ENCODE data around the gene WIZ. TPM values are rescaled to one million over a fixed set of nuclear protein-coding genes. Genes with fewer than 3 reads are reported as not detected.
"Not testable (repeated sequence)": the region's sequence is repeated elsewhere in the genome, so short reads cannot be mapped to it uniquely, and the experiment has no call there.

The WIZ gene
- total RNA-seq, 1 experiment from 2014 or later, result 18.4 TPM

DNA sequence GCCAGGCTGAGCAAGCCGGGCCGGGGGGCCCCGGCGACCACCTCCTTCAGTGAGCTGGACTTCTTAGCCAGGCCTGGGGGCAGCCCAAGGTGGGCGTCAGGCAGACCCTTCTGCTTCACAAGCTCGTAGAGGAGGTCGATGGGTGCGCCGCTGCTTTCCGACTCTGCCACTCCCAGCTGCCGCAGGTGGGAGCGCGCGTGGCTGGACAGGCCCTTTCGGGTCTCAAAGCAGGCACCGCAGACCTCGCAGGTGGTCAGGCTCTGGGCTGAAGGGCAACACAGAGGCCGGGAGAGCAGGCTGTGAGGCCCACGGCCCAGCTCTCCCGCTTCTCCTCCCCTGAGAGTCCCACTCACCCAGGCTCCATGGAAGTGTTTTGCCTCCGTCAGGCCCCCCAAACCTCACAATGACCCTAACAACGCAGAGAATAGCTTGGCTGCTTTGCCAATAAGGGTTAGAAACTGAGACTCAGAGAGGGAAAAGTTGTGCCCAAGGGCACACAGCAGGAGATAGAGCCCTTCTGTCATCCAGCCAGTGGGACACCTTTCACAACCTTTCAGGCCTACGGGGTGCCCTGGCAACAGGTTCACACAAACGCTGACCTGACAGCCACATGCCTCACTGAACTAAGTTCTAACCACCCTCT is 19.8 kb downstream of the WIZ start:
- DNase-seq (ENCODE audit: low spot score), result no peak

DNA sequence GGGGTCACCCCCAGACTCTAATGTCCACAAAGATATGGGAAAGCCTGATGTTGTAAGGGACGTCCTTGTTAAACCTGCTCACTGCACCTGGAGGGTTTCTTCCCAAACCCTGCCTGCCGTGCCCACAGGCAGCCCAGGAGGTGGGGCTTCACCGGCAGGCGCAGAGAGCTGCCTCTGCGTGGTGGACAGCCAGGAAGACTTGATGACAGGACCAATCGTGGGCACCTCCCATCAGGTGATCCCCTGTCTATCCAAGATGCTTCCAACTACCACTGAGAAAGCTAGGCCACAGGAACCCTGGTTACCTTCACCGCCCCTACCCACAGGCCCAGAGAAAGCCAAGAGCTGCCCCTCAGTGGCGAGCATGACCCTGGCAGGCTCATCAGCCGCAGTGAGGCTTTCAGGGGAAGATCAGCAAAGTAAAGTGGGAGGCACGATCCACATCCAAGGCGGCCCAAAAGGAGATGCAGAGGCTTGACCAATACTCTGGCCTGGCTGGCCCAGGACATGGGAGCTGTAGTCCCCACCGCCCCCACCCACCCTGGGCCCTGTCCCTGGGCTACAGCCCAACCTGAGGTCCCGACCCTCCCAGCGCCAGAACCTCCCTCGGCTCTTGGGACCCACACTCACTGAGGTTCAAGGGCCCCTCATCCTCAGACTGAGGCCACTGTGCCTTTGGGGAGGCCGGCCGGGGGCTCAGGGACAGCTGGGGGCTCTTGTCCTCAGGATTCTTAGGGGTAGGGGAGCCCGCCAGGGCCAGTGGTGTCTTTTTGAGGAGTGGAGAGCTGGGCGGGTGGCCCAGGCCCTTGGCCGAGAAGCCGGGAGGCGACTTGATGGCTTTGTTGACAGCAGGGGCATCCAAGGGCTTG is 20.6 kb downstream of the WIZ start:
- DNase-seq (ENCODE audit: low spot score), result no peak

DNA sequence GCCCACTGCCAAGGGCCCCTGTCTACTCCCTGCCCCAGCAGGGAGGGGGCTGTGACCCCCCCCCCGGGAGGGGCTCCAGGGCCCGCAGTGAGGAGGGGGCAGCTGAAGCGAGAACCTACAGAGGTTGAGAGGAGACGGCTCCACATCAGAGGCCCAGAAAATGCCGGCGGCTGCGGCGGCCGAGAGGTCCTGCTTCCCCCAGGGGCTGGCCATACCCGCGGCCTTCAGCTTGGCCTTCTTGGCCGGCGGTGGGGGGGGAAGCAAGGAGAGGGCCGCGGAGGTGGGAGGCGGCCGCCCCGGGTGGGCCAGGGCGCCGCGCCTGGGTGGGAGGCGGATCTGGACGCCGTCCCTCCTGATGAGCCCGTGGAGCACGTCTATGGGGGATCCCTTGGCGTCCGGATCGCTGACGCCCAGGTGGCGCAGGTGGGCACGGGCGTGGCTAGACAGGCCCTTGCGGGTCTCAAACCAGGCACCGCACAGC is 21.7 kb downstream of the WIZ start:
- DNase-seq (ENCODE audit: low spot score), result no peak

DNA sequence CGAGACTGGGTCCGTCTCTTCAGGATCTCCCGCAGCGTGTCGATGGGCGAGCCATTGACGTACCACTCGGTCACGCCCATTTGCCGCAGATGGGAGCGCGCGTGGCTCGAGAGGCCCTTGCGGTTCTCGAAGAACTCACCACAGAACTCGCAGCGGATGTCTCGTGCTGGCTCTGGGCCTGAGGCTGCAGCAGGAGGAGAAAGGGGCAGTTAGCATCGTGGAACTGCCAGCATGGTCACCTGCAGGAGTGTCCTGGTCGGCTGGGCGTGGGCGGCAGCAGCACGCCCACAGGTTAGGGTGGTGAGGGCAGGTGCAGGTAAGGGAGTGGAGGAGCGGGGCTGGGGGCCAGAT is 22.4 kb downstream of the WIZ start:
- no peak for DNase-seq (ENCODE audit: low spot score)

DNA sequence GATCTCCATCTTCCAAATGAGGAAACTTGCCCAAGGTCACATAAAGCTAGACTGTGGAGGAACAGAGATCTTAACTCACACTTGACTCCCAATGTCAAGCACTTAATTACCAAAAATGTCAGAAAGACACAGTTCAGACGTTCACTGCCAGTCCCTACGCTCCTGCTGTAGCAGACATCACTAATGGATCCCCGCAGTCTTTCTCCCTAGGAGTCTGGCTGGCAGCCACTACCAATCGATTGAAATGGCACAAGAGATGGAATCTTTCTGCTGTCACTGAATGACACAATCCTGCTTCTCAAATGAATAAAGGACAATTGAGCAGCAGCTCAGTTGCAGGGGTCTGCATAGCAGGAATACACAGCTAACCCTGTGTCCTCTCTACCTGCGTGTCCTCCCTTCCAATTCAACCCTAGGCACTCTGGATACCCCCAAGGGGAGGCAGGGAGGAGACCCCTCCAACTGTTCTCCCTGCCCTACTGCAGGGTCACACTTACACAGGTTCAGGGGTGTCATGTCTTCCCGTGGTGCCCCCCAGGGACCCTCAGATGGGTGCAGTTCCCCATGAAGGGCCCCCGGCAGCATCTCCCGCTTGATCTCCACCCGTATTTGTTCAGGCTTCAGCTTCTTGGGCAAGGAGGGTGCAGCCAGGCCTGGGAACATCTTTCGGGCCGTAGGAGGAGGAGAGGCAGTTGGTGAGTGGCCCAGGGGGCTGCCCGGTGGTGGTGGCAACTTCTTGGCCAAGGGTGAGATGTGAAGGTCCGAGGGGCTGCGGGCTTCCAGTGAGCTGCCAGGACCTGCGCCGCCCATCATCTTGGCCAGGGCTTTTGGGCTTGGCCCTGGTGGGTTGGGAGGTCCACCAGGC is 23.0 kb downstream of the WIZ start:
- DNase-seq (ENCODE audit: low spot score), result no peak

DNA sequence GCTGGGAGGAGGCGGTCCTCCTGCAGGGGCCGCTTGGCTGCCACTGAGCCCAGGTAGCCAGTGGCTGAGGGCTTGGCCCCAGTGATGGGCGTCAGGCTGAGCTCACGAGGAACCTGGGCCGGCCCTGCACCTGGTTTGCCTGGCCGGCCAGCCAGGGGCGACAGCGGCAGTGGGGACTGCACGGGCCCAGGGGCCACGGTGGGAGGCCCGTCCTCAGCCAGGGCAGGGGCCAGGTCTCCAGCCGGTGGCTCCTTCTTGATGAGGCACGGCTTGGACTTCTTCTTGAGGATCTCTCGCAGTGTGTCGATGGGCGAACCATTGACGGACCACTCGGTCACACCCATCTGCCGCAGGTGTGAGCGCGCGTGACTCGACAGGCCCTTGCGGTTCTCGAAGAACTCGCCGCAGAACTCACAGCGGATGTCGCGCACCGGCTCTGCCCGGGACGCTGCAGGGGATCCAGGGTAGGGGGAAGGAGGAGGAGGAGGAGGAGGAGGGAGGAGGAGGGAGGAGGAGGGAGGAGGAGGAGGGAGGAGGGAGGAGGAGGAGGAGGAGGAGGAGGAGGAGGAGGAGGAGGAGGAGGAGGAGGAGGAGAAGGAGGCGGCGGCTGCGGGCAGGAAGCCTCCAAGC is 24.3 kb downstream of the WIZ start:
- DNase-seq (ENCODE audit: low spot score), result no peak

DNA sequence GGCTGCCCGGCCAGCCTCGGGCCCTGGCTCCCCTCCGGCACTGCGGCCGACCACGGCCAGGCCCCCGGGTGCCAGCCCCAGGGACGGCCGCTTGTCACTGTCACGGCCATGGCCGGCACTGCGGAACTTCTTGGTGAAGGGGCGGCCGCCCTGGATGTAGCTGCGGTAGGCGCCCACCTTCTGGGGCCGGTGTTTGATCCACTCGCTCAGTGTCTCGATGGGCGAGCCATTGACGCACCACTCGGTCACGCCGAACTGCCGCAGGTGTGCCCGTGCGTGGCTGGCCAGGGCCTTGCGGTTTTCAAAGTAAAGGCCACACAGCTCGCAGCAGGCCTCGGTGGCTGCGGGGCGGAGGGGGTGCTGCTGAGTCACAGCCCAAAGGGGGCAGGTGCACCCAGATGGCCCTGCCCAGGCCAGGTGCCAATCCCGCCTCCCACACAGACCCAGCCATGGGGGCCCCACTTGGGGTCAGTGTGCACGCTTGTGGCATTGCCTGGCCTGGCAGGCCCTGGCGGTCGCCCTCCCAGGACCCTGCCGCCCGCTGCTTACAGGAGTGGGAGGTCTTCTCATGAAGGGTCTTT is 25.0 kb downstream of the WIZ start:
- DNase-seq (ENCODE audit: low spot score), result no peak

DNA sequence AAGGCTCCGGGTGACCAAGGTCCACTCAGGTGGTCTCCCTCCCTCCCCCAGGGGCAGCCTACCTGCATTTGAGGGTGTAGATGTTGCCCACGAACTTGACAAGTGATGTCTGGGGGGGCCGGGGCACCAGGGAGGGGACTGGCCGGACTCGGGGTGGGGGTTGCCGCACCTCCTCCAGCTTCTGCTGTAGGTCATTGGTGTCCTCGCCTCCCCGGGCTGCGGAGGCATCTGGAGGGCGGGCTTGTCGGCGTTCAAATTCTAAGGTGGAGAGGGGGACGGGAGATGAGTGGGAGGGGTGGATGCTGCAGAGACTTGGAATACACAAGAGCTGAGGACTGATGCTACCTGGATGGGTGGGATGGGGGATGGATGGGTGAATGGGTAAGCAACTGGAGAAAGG is 25.6 kb downstream of the WIZ start:
- no peak for DNase-seq (ENCODE audit: low spot score)

DNA sequence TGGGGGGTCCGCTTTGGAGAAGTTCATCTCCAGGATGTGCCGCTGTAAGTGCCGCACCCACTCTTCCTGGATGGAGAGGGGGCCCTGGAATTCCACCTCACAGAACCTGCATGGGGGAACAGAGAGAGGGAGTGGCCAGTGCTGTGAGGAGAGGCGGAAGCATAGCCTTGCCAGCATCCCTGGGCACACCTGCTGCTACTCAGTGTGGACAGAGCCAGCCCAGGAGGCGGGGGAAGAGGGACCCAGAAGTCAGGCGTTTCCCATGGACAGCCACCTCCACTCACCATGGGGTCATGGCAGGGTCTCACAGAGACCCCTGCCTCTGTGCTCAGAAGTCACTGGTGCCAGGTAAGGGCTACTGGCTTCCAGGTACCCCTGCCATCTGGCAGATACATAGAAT is 26.6 kb downstream of the WIZ start:
- no peak for DNase-seq (ENCODE audit: low spot score)

DNA sequence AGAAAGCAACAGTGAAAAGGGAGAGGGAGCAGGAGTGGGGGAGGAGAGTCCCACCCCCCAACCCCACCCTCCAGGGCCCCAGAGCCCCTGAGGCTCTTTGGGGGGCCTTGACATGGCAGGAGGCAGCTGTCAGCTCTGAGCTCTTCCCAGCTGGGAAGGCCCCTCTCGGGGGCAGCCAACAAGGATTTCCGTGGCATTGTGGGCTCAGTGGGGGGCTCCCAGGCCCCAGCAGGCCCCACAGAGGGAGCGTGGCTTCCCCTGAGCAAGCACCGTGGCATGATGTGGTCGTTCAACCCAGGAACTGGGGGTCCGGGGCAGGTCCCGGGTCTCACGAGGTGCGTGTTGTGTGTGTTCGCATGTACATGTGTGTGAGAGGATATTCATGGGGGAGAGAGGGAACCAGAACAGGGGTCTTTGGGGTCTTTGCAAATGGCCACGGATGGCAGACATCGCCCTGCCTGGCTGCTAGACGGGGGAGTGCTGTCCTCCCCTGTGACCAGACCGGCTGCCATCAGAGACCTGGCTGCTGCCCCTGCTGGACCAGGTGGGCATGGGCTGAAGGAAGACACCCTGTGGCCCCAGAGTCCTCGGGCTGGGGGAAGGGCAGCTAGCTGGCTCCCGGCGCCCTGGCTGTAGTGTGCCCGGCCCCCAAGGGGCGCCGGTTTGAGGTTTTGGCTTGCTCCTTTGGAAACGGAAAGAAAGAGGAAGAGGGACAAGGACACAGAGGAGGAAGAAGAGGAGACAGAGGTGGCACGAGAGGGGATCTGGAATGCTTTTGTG is 27.3 kb downstream of the WIZ start:
- DNase-seq (ENCODE audit: low spot score), result no peak

DNA sequence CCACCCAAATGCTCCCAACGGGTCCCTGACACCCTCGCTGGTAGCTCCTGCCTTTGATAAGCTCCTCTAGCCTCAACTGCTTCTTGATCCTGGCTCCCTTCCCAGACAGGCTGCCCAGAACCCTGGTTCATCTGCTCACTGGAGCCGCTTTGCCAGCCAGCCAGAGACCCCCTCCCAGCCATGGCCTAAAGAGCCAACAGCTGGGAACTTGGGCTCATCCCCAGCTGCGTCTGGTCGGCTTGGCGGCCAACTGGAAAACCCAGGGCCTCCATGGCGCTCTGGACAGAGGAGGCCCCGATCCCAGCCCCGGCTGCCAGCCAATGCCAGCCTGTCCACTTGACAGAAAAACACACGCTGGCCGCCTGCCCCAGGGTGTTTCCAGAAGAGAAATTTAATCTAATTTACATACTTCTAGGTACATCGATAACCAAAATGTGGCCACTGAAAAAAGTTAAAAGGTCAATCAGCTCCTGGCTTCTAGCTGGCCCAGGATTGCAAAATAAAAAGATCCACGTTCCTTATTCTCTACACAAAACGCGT is 28.0 kb downstream of the WIZ start:
- no peak for DNase-seq (ENCODE audit: low spot score)

DNA sequence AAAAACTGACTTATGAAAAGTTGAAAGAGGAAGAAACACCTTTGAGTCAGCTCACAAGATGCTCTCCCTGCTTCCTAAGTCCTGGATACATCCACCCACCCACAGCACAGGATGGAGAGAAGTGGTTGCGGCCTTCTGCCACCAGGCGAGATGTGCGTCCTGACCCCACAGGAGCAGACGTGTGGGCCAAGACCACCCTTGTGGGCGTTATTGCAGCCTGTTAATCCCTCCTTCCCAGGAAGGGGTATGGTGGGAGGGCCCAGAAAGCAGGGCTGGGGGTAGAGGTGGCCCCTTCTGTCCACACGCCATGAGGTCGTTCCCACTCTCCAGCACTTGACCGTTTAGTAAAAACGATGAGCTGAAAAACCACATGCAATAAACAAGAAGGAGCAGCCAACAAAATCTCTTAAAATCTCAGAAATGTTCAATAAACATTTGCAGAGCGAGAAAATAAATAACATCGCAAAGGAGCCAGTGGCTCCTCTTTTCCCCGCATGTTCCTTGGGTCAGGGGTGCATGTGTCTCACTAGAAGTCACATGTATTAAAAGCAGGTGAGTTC is 28.5 kb downstream of the WIZ start:
- no peak for DNase-seq (ENCODE audit: low spot score)

DNA sequence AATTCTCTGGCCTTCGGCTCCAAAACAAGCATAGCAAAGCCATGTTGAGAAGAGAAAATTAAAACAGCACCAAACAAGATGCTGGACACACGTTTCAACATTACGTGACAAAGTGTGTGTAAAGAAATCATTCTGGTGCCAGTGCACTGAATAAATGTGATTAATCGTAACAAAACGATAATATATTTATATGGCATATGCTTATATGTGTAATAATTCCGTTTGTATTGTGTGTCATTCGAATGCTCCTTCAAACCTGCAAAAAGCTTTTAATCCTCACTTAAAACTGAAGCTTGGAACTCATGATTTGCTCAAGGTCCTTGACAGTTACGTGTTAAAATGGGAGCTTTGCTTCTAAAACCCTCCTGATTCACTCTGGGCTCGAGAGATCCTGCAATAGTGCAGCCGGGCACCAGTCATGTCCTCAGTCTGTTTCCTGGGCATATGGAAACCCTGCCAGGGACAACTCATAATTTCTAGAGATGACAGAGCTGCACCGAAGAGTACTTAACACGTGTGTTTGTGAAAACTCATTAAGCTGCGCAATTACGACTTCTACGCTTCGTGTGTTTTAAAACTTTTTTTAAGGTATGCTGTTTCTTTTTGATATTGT is 30.2 kb downstream of the WIZ start:
- DNase-seq (ENCODE audit: low spot score), result no peak

DNA sequence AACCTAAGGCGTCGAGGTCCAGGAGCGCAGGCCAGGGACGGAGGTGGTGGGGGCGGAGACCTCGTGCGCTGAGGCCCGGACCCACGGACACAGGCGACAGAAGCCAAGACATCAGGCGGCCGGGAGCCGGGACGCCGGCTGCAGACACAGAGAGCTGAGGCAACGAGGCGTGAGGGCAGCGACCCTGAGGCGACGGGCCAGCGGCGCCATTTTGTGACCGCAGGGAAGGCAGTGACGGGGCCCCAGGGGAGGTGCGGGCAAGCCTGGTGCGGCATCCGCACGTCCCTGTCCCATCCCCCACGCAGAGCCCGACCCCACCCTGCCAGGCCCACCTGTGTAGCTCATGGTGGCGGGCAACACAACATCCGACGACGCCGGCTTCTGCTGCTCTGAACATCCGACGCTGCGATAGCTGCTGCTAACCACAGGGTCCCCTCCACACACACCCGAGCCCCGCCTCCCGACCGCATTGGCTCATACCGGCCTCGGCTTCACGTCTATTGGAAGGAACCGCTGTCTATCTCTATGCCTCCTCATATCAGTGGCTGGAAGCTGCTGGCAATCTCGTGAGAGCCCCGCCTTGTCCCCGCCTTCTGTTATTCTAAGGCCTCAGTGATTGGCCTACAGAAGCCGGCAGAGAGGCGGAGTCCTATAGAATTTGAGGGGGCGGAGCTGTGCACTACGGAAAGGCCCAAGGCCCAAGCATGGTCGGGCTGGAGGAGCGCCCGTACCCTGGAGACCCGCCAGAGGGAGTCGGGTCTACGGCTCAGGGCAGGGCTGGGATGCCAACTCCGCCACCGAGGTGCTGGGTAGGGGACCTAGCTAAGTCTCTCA is 31.0 kb downstream of the WIZ start, which contains the start of gene AKAP8L:
Gene AKAP8L (minus strand): TSS at position 410 of the 834 bp plus-strand sequence. CDS start 65 bp downstream, at position 345.
- DNase-seq (ENCODE audit: low spot score), result peak; percentile 97

DNA sequence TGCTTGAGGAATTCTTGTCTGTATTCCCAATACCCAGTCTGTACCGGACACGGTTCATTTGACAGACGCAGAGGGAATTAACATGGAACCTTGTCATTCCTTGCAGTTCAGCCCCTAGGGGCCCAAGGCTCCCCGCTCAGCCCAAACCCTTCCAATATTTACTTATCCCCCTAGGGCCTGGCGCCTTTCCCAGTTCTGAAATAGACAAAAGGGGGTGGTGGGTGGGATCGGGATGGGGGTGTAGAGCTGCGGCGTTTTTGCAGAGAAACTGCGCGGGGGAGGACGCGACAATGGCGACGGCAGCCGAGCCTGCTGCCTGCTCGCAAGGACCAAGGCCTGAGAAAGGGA is 31.6 kb downstream of the WIZ start:
- no peak for DNase-seq (ENCODE audit: low spot score)

DNA sequence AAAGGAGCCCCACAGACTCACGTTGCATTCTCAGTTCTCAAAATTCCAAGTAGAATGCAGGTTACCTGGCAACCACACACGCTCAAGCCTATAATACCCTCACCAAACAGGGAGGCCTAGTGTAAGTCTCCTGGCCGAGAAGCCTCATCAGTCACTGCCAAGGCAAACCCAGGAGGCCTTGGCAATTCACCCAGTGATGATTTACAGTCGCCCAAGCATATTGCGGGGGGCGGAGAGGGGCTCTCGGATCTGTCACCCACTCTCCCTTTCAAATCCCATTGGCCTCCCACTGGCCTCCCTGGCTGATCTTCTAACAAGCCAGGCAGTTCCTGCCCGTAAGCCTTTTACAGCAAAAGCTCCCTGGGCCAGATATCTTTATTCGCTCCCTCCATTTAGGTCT is 32.1 kb downstream of the WIZ start:
- no peak for DNase-seq (ENCODE audit: low spot score)

DNA sequence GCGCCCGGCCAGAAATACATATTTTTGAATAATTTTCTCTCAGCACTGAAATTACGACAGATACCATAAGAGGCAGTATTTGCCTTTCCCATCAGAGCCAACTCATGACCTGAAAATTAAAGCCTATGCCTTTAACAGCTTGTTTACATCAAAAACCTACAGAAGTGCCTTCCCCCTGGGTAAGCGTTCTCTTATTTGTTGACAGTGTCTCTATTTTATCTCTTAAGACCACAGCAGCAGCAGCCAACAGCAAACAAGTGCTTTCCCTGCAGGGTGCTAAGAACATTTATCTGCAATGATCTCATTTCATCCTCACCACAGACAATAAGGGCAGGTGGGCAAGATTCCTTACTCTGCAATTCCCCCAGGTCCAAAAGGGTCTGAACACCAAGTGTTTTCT is 36.9 kb downstream of the WIZ start:
- DNase-seq (ENCODE audit: low spot score), result no peak

DNA sequence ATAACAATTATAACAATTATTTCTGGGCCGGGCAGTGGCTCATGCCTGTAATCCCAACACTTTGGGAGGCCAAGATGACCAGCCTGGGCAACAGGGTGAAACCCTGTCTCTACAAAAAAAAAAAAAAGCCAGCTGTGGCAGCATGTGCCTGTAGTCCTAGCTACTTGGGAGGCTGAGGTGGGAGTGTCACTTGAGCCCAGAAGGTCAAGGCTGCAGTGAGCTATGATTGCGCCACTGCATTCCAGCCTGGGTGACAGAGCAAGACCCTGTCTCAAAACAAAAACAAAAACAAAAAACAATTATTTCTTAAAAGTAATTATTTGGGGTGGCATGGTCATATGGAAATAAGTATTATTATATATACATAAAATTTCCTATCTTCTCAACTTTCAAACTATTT is 38.4 kb downstream of the WIZ start:
- DNase-seq (ENCODE audit: low spot score), result not testable (repeated sequence)

DNA sequence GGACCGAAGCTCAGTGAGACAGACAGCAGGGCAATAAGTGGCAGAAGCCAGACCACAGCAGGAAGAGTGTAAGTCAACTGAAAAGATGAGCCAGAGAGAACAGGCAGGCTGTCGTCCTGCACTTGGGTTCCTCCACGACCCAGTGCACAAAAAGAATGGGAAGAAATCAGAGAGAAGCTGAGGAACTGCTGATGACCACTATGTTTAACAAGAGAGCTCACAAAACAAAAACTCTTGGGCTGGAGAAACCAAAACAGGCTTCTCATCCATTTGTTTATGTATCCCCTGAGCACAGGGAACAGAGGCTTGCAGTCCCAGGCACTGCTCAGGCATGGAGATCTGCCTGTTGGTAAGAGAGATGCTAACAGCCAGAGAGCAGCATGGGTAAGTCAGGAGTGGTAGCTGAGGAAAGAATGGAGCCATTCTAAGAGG is 45.0 kb downstream of the WIZ start:
- no peak for DNase-seq (ENCODE audit: low spot score)

Data from HT-29 (cell line).